Loucy (cell line): ENCODE results near the gene U2AF1.
"Not testable (repeated sequence)": the region's sequence is repeated elsewhere in the genome, so short reads cannot be mapped to it uniquely, and the experiment has no call there.

Experiments used
- H2AFZ ChIP-seq: fragments of 200-600 bp; sonication (generic); 2 replicates; pipeline ENCODE4 v1.6.0; 2016; ENCODE audit warnings: antibody characterized with exemption, mild to moderate bottlenecking, low read length, moderate library complexity
- H3F3A ChIP-seq: fragments of 200-600 bp; 2 replicates; pipeline ENCODE4 v1.6.0; 2016; ENCODE audit warnings: antibody characterized with exemption, low read depth, mild to moderate bottlenecking
- H3K27me3 ChIP-seq: fragments of 200-600 bp; sonication (generic); 2 replicates; pipeline ENCODE4 v1.6.1; 2014; ENCODE audit warnings: low read length, mild to moderate bottlenecking; ENCODE audit not compliant: insufficient read depth, poor library complexity, severe bottlenecking
- H3K36me3 ChIP-seq: fragments of 200-600 bp; sonication (generic); 2 replicates; pipeline ENCODE4 v1.6.1; 2016; ENCODE audit warnings: low read length; ENCODE audit not compliant: insufficient read depth
- H3K4me1 ChIP-seq: fragments of 200-600 bp; sonication (generic); 2 replicates; pipeline ENCODE4 v1.5.1; 2014; ENCODE audit warnings: low read length, mild to moderate bottlenecking; ENCODE audit not compliant: insufficient read depth, poor library complexity, severe bottlenecking
- H3K4me2 ChIP-seq: fragments of 200-600 bp; sonication (generic); 2 replicates; pipeline ENCODE4 v1.6.0; 2014; ENCODE audit warnings: antibody characterized with exemption, low read length, low read depth, mild to moderate bottlenecking; ENCODE audit not compliant: poor library complexity, severe bottlenecking
- H3K4me3 ChIP-seq: fragments of 200-600 bp; sonication (generic); 2 replicates; pipeline ENCODE4 v1.5.1; 2014; ENCODE audit warnings: low read length, mild to moderate bottlenecking, mixed read lengths; ENCODE audit not compliant: poor library complexity, severe bottlenecking
- H3K79me2 ChIP-seq: fragments of 200-600 bp; sonication (generic); 2 replicates; pipeline ENCODE4 v1.6.1; 2014; ENCODE audit warnings: low read length; ENCODE audit not compliant: insufficient read depth
- H3K9ac ChIP-seq: fragments of 200-600 bp; sonication (generic); 2 replicates; pipeline ENCODE4 v1.6.0; 2014; ENCODE audit warnings: mild to moderate bottlenecking, low read depth, low read length, moderate library complexity; ENCODE audit not compliant: poor library complexity, severe bottlenecking
- H3K9me2 ChIP-seq: fragments of 200-600 bp; sonication (generic); replicated peaks from 2 replicates; pipeline ENCODE4 v1.6.1; 2016; ENCODE audit warnings: low read depth, low read length, mixed read lengths
- H3K9me3 ChIP-seq: fragments of 200-600 bp; sonication (generic); 2 replicates; pipeline ENCODE4 v1.6.1; 2014; ENCODE audit warnings: mild to moderate bottlenecking, antibody characterized with exemption, low read length, low read depth; ENCODE audit not compliant: insufficient read depth
- H4K20me1 ChIP-seq: fragments of 200-600 bp; sonication (generic); 2 replicates; pipeline ENCODE4 v1.6.0; 2014; ENCODE audit warnings: antibody characterized with exemption, low read length, mild to moderate bottlenecking; ENCODE audit not compliant: insufficient read depth, poor library complexity, severe bottlenecking

U2AF1 gene

GRCh38 chr21:43066690-43067089 lies 40.7 kb downstream of the U2AF1 start:
- H3K9me3 ChIP-seq, H3K9me2 ChIP-seq, H3K36me3 ChIP-seq, H3K4me1 ChIP-seq, H3F3A ChIP-seq, H3K4me3 ChIP-seq, H4K20me1 ChIP-seq, H3K4me2 ChIP-seq, H3K9ac ChIP-seq, H3K27me3 ChIP-seq, H2AFZ ChIP-seq, H3K79me2 ChIP-seq: not testable (repeated sequence)

- H3K4me2 ChIP-seq, H3K4me3 ChIP-seq, H2AFZ ChIP-seq, H3K4me1 ChIP-seq, H3K79me2 ChIP-seq, H4K20me1 ChIP-seq, H3K36me3 ChIP-seq, H3K27me3 ChIP-seq, H3F3A ChIP-seq, H3K9me2 ChIP-seq, H3K9me3 ChIP-seq, H3K9ac ChIP-seq: not testable (repeated sequence)
Measured at GRCh38 chr21:43065991-43066390, 41.4 kb downstream of the U2AF1 start.

GRCh38 chr21:43064265-43064917 lies 43.0 kb downstream of the U2AF1 start:
- H3K9me3 ChIP-seq, H3K4me1 ChIP-seq, H4K20me1 ChIP-seq, H3K36me3 ChIP-seq, H3K9me2 ChIP-seq, H3K4me3 ChIP-seq, H3K79me2 ChIP-seq, H3K4me2 ChIP-seq, H3F3A ChIP-seq, H3K9ac ChIP-seq, H3K27me3 ChIP-seq, H2AFZ ChIP-seq: not testable (repeated sequence)

GRCh38 chr21:43062955-43063664 lies 44.3 kb downstream of the U2AF1 start:
- not testable (repeated sequence) for H3K9me3 ChIP-seq, H3K79me2 ChIP-seq, H2AFZ ChIP-seq, H3K9me2 ChIP-seq, H3K4me2 ChIP-seq, H3F3A ChIP-seq, H3K4me1 ChIP-seq, H3K27me3 ChIP-seq, H3K36me3 ChIP-seq, H3K9ac ChIP-seq, H3K4me3 ChIP-seq, H4K20me1 ChIP-seq

- not testable (repeated sequence) for H3F3A ChIP-seq
Measured at GRCh38 chr21:43053112-43053511, 54.3 kb downstream of the U2AF1 start.

GRCh38 chr21:43045876-43046821 lies 61.2 kb downstream of the U2AF1 start:
- not testable (repeated sequence) for H4K20me1 ChIP-seq, H3K9me2 ChIP-seq, H3K27me3 ChIP-seq, H3K9me3 ChIP-seq, H3K4me3 ChIP-seq, H2AFZ ChIP-seq, H3K36me3 ChIP-seq, H3K9ac ChIP-seq, H3K79me2 ChIP-seq, H3K4me1 ChIP-seq, H3K4me2 ChIP-seq, H3F3A ChIP-seq

More at GRCh38 chr21:43053112-43053511, 54.3 kb downstream of the U2AF1 start:
- H3K79me2 ChIP-seq, H3K4me3 ChIP-seq, H3K9ac ChIP-seq, H2AFZ ChIP-seq, H3K4me2 ChIP-seq, H3K9me2 ChIP-seq, H3K9me3 ChIP-seq, H3K36me3 ChIP-seq, H3K27me3 ChIP-seq, H4K20me1 ChIP-seq, H3K4me1 ChIP-seq: not testable (repeated sequence)

GRCh38 chr21:43045165-43045875 lies 62.0 kb downstream of the U2AF1 start:
- H3K9me2 ChIP-seq, H3K9me3 ChIP-seq, H2AFZ ChIP-seq, H4K20me1 ChIP-seq, H3K9ac ChIP-seq, H3K36me3 ChIP-seq, H3F3A ChIP-seq, H3K79me2 ChIP-seq, H3K4me3 ChIP-seq, H3K27me3 ChIP-seq, H3K4me2 ChIP-seq, H3K4me1 ChIP-seq: not testable (repeated sequence)
